NT2/D1 (cell line): ENCODE results near the gene RBM8A.

Source experiments
- DNase-seq: peaks from one replicate; pipeline ENCODE4 v3.0.0-alpha.2; 2011; ENCODE audit warnings: low read depth, low spot score
- H3K27me3 ChIP-seq: 2 replicates; pipeline ENCODE4 v1.6.0; 2011; ENCODE audit warnings: mild to moderate bottlenecking; ENCODE audit not compliant: insufficient read length, insufficient read depth
- H3K36me3 ChIP-seq: 2 replicates; pipeline ENCODE4 v1.6.1; 2011; ENCODE audit warnings: mild to moderate bottlenecking, low read length, mixed read lengths; ENCODE audit not compliant: insufficient read depth, insufficient read length
- H3K4me1 ChIP-seq: 2 replicates; pipeline ENCODE4 v1.5.1; 2011; ENCODE audit not compliant: insufficient read depth, insufficient read length
- H3K4me3 ChIP-seq: 2 replicates; pipeline ENCODE4 v1.5.1; 2011; ENCODE audit warnings: low read depth; ENCODE audit not compliant: insufficient read length
- H3K9ac ChIP-seq: 2 replicates; pipeline ENCODE4 v1.6.0; 2011; ENCODE audit warnings: low read depth; ENCODE audit not compliant: insufficient read length
- H3K9me3 ChIP-seq: 2 replicates; pipeline ENCODE4 v1.5.1; 2011; ENCODE audit warnings: mild to moderate bottlenecking, low read length; ENCODE audit not compliant: insufficient read depth
- SUZ12 ChIP-seq: IDR thresholded peaks from 2 replicates; pipeline ENCODE4 v1.6.1; 2011; ENCODE audit not compliant: insufficient read length, insufficient read depth; ENCODE audit errors: extremely low read depth
- YY1 ChIP-seq: IDR thresholded peaks from 2 replicates; pipeline ENCODE4 v1.6.1; 2011; ENCODE audit not compliant: insufficient read length, insufficient read depth
- ZNF274 ChIP-seq: IDR thresholded peaks from 2 replicates; pipeline ENCODE4 v1.6.1; 2011; ENCODE audit warnings: mild to moderate bottlenecking, low read depth, low read length

RBM8A gene

GRCh38 chr1:145892486-145893087 is 34.7 kb downstream of the RBM8A start:
- Histone ChIP-seq H3K4me1 (no peaks in the 10 kb centered on the region), H3K27me3 (no peaks in the 10 kb centered on the region), H3K9me3 (no peaks in the 10 kb centered on the region), H3K36me3 (no peaks in the 10 kb centered on the region), H3K4me3 (no peak overlapping the region), H3K9ac (peak overlapping the region; percentile 45)
- no peak for DNase-seq
- TF ChIP-seq YY1 (no peak), SUZ12 (no peak), ZNF274 (no peak)

- Histone ChIP-seq H3K27me3 (no peaks in the 10 kb centered on the region), H3K4me3 (no peak overlapping the region), H3K9me3 (no peaks in the 10 kb centered on the region), H3K4me1 (peaks cover 1% of the 10 kb centered on the region), H3K36me3 (no peaks in the 10 kb centered on the region), H3K9ac (peak overlapping the region; percentile 45)
- TF ChIP-seq ZNF274: no peak
- TF ChIP-seq SUZ12: no peak
- no peak for TF ChIP-seq YY1
- DNase-seq: peak; percentile 99
Measured at GRCh38 chr1:145891587-145892485, 35.4 kb downstream of the RBM8A start.

- H3K36me3 ChIP-seq: no peaks in the 10 kb centered on the region
- H3K9ac ChIP-seq: no peak overlapping the region
- no peak overlapping the region for H3K4me3 ChIP-seq
- TF ChIP-seq YY1 (no peak), ZNF274 (no peak), SUZ12 (no peak)
- no peak for DNase-seq
- H3K4me1 ChIP-seq: peaks cover 1% of the 10 kb centered on the region
- H3K27me3 ChIP-seq: no peaks in the 10 kb centered on the region
- no peaks in the 10 kb centered on the region for H3K9me3 ChIP-seq
Measured at GRCh38 chr1:145891143-145891542, 36.1 kb downstream of the RBM8A start.

- Histone ChIP-seq H3K36me3 (no peaks in the 10 kb centered on the region), H3K9ac (no peak overlapping the region), H3K27me3 (peaks cover 9% of the 10 kb centered on the region), H3K4me1 (peaks cover 6% of the 10 kb centered on the region), H3K4me3 (no peak overlapping the region), H3K9me3 (no peaks in the 10 kb centered on the region)
- TF ChIP-seq SUZ12: no peak
- no peak for TF ChIP-seq YY1
- TF ChIP-seq ZNF274: no peak
- DNase-seq: no peak
Measured at GRCh38 chr1:145889722-145890121, 37.6 kb downstream of the RBM8A start.

- H3K9me3 ChIP-seq: no peaks in the 10 kb centered on the region
- peaks cover 26% of the 10 kb centered on the region for H3K27me3 ChIP-seq
- no peak overlapping the region for H3K4me3 ChIP-seq
- no peak overlapping the region for H3K9ac ChIP-seq
- H3K36me3 ChIP-seq: no peaks in the 10 kb centered on the region
- no peak for DNase-seq
- TF ChIP-seq SUZ12 (no peak), ZNF274 (no peak), YY1 (no peak)
- peaks cover 6% of the 10 kb centered on the region for H3K4me1 ChIP-seq
Measured at GRCh38 chr1:145887631-145888030, 39.7 kb downstream of the RBM8A start.

- Histone ChIP-seq H3K9ac (peak overlapping the region; percentile 52), H3K27me3 (peaks cover 26% of the 10 kb centered on the region), H3K4me1 (peaks cover 6% of the 10 kb centered on the region), H3K36me3 (no peaks in the 10 kb centered on the region), H3K4me3 (peak overlapping the region; percentile 59), H3K9me3 (no peaks in the 10 kb centered on the region)
- no peak for DNase-seq
- no peak for TF ChIP-seq SUZ12
- no peak for TF ChIP-seq ZNF274
- TF ChIP-seq YY1: no peak
Measured at GRCh38 chr1:145886816-145887215, 40.5 kb downstream of the RBM8A start.

GRCh38 chr1:145886390-145886789 is 40.9 kb downstream of the RBM8A start:
- Histone ChIP-seq H3K27me3 (peaks cover 26% of the 10 kb centered on the region), H3K4me1 (peaks cover 6% of the 10 kb centered on the region), H3K9ac (peak overlapping the region; percentile 52), H3K4me3 (peak overlapping the region; percentile 59), H3K36me3 (no peaks in the 10 kb centered on the region), H3K9me3 (no peaks in the 10 kb centered on the region)
- no peak for TF ChIP-seq ZNF274
- no peak for TF ChIP-seq YY1
- TF ChIP-seq SUZ12: no peak
- DNase-seq: no peak
